H1 (cell line): ENCODE data around the gene LPCAT1. TPM values are rescaled to one million over a fixed set of nuclear protein-coding genes. Genes with fewer than 3 reads are reported as not detected.

Source experiments
- CTCF ChIA-PET: fragments of 300-600 bp; sonication (Branson Sonifier 250); formaldehyde crosslinking; loops from one replicate; lab custom pipeline; 2021; ENCODE audit not compliant: partially characterized antibody; lab: Charles Lee
- POLR2A ChIA-PET: fragments of 300-600 bp; sonication (Branson Sonifier 250); formaldehyde crosslinking; loops from one replicate; lab custom pipeline; 2021; ENCODE audit warnings: inconsistent platforms; ENCODE audit not compliant: partially characterized antibody; lab: Charles Lee
- DNase-seq, 2 experiments: peaks; one replicate each; pipeline versions ENCODE4 v3.0.0 to v3.0.0-alpha.2; 2010 to 2022; ENCODE audit warnings: low spot score in 2 of 2, low read depth in 1 of 2, mixed read lengths in 1 of 2
- FAIRE-seq: peaks from 2 replicates; lab custom pipeline; 2011; peaks lifted over from hg19 to GRCh38; lab: Jason Lieb, UNC
- H2AFZ ChIP-seq: 2 replicates; pipeline ENCODE4 v1.8.1; 2012; ENCODE audit warnings: low read length, inconsistent platforms
- H2AK5ac ChIP-seq: 2 replicates; pipeline ENCODE4 v1.6.1; 2013; ENCODE audit warnings: low read depth, low read length
- H2BK120ac ChIP-seq: replicated peaks from 2 replicates; pipeline ENCODE3; 2013; ENCODE audit warnings: low read depth, low read length, inconsistent platforms
- H2BK12ac ChIP-seq: 2 replicates; pipeline ENCODE4 v1.6.1; 2013; ENCODE audit warnings: low read depth, low read length
- H2BK15ac ChIP-seq: 2 replicates; pipeline ENCODE4 v1.6.1; 2013; ENCODE audit warnings: low read length
- H2BK20ac ChIP-seq: 2 replicates; pipeline ENCODE4 v1.6.1; 2013; ENCODE audit warnings: low read length
- H2BK5ac ChIP-seq: 2 replicates; pipeline ENCODE4 v1.6.1; 2013; ENCODE audit warnings: low read depth, low read length
- H3K14ac ChIP-seq: 2 replicates; pipeline ENCODE4 v1.6.1; 2013; ENCODE audit warnings: inconsistent platforms; ENCODE audit not compliant: insufficient read length
- H3K18ac ChIP-seq: 2 replicates; pipeline ENCODE4 v1.6.1; 2013; ENCODE audit warnings: low read length; ENCODE audit errors: extremely low read depth
- H3K23ac ChIP-seq: 2 replicates; pipeline ENCODE4 v1.6.1; 2013; ENCODE audit warnings: inconsistent platforms; ENCODE audit not compliant: insufficient read length
- H3K23me2 ChIP-seq: 2 replicates; pipeline ENCODE4 v1.6.1; 2013; ENCODE audit warnings: low read depth, low read length
- H3K27ac ChIP-seq: 2 replicates; pipeline ENCODE4 v1.6.1; 2011; ENCODE audit warnings: low read depth, low read length, inconsistent platforms
- H3K27me3 ChIP-seq, 4 experiments: replicated peaks in 1 of 4; 1 replicate in 1 of 4; 2 replicates in 3 of 4; pipeline versions ENCODE4 v1.6.1 to v1.8.1; 2011 to 2013; ENCODE audit warnings: low read length in 3 of 4, mild to moderate bottlenecking in 3 of 4, inconsistent platforms in 2 of 4, mixed read lengths in 2 of 4, moderate library complexity in 1 of 4; ENCODE audit not compliant: control insufficient read depth in 3 of 4, insufficient read depth in 3 of 4; ENCODE audit errors: extremely low read depth in 1 of 4
- H3K36me3 ChIP-seq, 4 experiments: 2 replicates each; pipeline versions ENCODE4 v1.6.1 to v1.8.1; 2011 to 2013; ENCODE audit warnings: mild to moderate bottlenecking in 4 of 4, low read length in 3 of 4, moderate library complexity in 2 of 4, control low read depth in 1 of 4, inconsistent platforms in 1 of 4; ENCODE audit not compliant: insufficient read depth in 4 of 4, control insufficient read depth in 2 of 4
- H3K4ac ChIP-seq: replicated peaks from 2 replicates; pipeline ENCODE3; 2013; ENCODE audit warnings: low read length, low read depth, mixed read lengths, inconsistent platforms; ENCODE audit not compliant: insufficient read length
- H3K4me1 ChIP-seq, 4 experiments: replicated peaks in 1 of 4; 1 replicate in 1 of 4; 2 replicates in 3 of 4; pipeline versions ENCODE4 v1.6.1 to v1.8.1; 2011 to 2013; ENCODE audit warnings: low read length in 3 of 4, inconsistent platforms in 2 of 4, mixed read lengths in 1 of 4; ENCODE audit not compliant: insufficient read depth in 4 of 4, control insufficient read depth in 3 of 4
- H3K4me2 ChIP-seq, 2 experiments: 2 replicates each; pipeline versions ENCODE4 v1.6.1 to v1.8.1; 2011 to 2013; ENCODE audit warnings: low read depth in 2 of 2, low read length in 2 of 2, control low read depth in 1 of 2, inconsistent platforms in 1 of 2, mild to moderate bottlenecking in 1 of 2; ENCODE audit not compliant: insufficient read depth in 1 of 2
- H3K4me3 ChIP-seq, 4 experiments: fragments of 200-600, 300-600 bp in 1 of 4; sonication (generic), shearing (Covaris generic), sonication (Bioruptor Twin) in 1 of 4; 2 replicates each; pipeline versions ENCODE4 v1.5.1 to v1.8.1; 2011 to 2016; ENCODE audit warnings: low read length in 4 of 4, low read depth in 3 of 4, control low read depth in 2 of 4, inconsistent platforms in 2 of 4, mild to moderate bottlenecking in 2 of 4, mixed read lengths in 1 of 4, moderate library complexity in 1 of 4; ENCODE audit not compliant: insufficient read depth in 2 of 4; ENCODE audit errors: extremely low read depth in 1 of 4
- H3K56ac ChIP-seq: replicated peaks from 2 replicates; pipeline ENCODE3; 2013; ENCODE audit warnings: low read depth, mild to moderate bottlenecking, mixed read lengths, low read length, inconsistent platforms; ENCODE audit not compliant: insufficient read length
- H3K79me1 ChIP-seq: 2 replicates; pipeline ENCODE4 v1.6.1; 2013; ENCODE audit warnings: low read depth, low read length, control low read depth
- H3K79me2 ChIP-seq, 2 experiments: 2 replicates each; pipeline versions ENCODE4 v1.6.1 to v1.8.1; 2012 to 2013; ENCODE audit warnings: low read length in 2 of 2, mild to moderate bottlenecking in 2 of 2, inconsistent platforms in 1 of 2; ENCODE audit not compliant: insufficient read depth in 2 of 2, control insufficient read depth in 1 of 2
- H3K9ac ChIP-seq, 4 experiments: replicated peaks in 1 of 4; 1 replicate in 1 of 4; 2 replicates in 3 of 4; pipeline versions ENCODE4 v1.6.1 to v1.8.1; 2011 to 2013; ENCODE audit warnings: low read depth in 3 of 4, low read length in 3 of 4, control low read depth in 2 of 4, mild to moderate bottlenecking in 2 of 4, moderate library complexity in 2 of 4, inconsistent platforms in 1 of 4; ENCODE audit errors: extremely low read depth in 1 of 4
- H3K9me3 ChIP-seq, 2 experiments: 2 replicates each; pipeline versions ENCODE4 v1.6.1 to v1.8.1; 2012 to 2013; ENCODE audit warnings: mild to moderate bottlenecking in 2 of 2, moderate library complexity in 2 of 2, control low read depth in 1 of 2, inconsistent platforms in 1 of 2, low read depth in 1 of 2, low read length in 1 of 2, mixed read lengths in 1 of 2; ENCODE audit not compliant: insufficient read depth in 2 of 2
- H4K20me1 ChIP-seq, 2 experiments: replicated peaks in 1 of 2; 2 replicates each; pipeline versions ENCODE3 to v1.8.1; 2011 to 2013; ENCODE audit warnings: inconsistent platforms in 2 of 2, low read length in 2 of 2, mild to moderate bottlenecking in 1 of 2; ENCODE audit not compliant: insufficient read depth in 2 of 2, control insufficient read depth in 1 of 2
- H4K5ac ChIP-seq: 2 replicates; pipeline ENCODE4 v1.6.1; 2013; ENCODE audit warnings: low read length, low read depth, mixed read lengths, inconsistent platforms; ENCODE audit not compliant: insufficient read length
- H4K8ac ChIP-seq: 2 replicates; pipeline ENCODE4 v1.8.0; 2013; ENCODE audit warnings: mild to moderate bottlenecking, moderate library complexity, low read length, inconsistent platforms; ENCODE audit not compliant: insufficient read depth; ENCODE audit errors: extremely low read depth
- H4K91ac ChIP-seq: replicated peaks from 2 replicates; pipeline ENCODE3; 2013; ENCODE audit warnings: low read length, mixed read lengths, inconsistent platforms; ENCODE audit not compliant: insufficient read length
- CBX8 ChIP-seq: fragments of 300-800, 300-1000 bp; sonication (generic); IDR thresholded peaks from 2 replicates; pipeline ENCODE4 v1.7.1; 2016; ENCODE audit warnings: low read depth, low read length, borderline replicate concordance
- CEBPB ChIP-seq: IDR thresholded peaks from 2 replicates; pipeline ENCODE4 v1.6.1; 2012; ENCODE audit warnings: low read depth, low read length
- GTF2F1 ChIP-seq: IDR thresholded peaks from 2 replicates; pipeline ENCODE4 v1.6.1; 2012; ENCODE audit warnings: low read depth, low read length, improper control_type of control experiment, borderline replicate concordance
- POLR2AphosphoS5 ChIP-seq: IDR thresholded peaks from 2 replicates; pipeline ENCODE4 v1.6.1; 2011; ENCODE audit warnings: low read depth, low read length
- TAF7 ChIP-seq: optimal IDR thresholded peaks from 2 replicates; pipeline ENCODE3; 2011; ENCODE audit warnings: low read depth, mild to moderate bottlenecking, inconsistent platforms, low read length, moderate library complexity, borderline replicate concordance
- WGBS, 2 experiments: shearing (Covaris generic) in 1 of 2; methylation state at CpG; one replicate each; pipeline versions ENCODE4 v1.1.6 to v1.1.7; 2013 to 2015; ENCODE audit warnings: low lambda C conversion rate in 2 of 2, mixed read lengths in 2 of 2, inconsistent platforms in 1 of 2, low coverage in 1 of 2, missing lambda C conversion rate in 1 of 2; ENCODE audit not compliant: insufficient replicate concordance in 2 of 2, insufficient coverage in 1 of 2, insufficient read length in 1 of 2; ENCODE audit errors: extremely low coverage in 1 of 2, missing lambda C conversion rate in 1 of 2; 5-methylcytosine and 5-hydroxymethylcytosine counted together
- polyA plus RNA-seq, 7 experiments: library from polyadenylated mRNA; depleted of rRNA in 3 of 7; stranded (reverse) in 5 of 7; unstranded in 2 of 7; fragments of >200 nt in 5 of 7; fragments of 200-250 nt in 2 of 7; gene quantifications; 1 replicate in 5 of 7; 2 replicates in 1 of 7; 4 replicates in 1 of 7; pipeline versions ENCODE4 v1.2.1 to v1.2.3, GENCODE V29; 2011 to 2013; ENCODE audit warnings: missing spikeins in 2 of 7, mixed read lengths in 2 of 7
- total RNA-seq: library from RNA; stranded (reverse); fragmentation: NEBNext Ultra II Directional; extraction: Animal tissue kit (Norgen Biotek cat#: 25700); gene quantifications from 2 replicates; pipeline ENCODE4 v1.2.1, GENCODE V29; 2021

The LPCAT1 gene
- total and polyA plus RNA-seq, 2 of the 8 experiments (the other 6 are each of a cell fraction or from before 2014, with no cell fraction given): 107 to 260 TPM

GRCh38 chr5:1511048-1511447 is 12.7 kb downstream of the LPCAT1 start:
- Histone ChIP-seq H2BK20ac (no peak overlapping the region), H2BK12ac (peak overlapping the region; percentile 97; the same call in 1 of the 2 replicates), H3K23ac (no peak overlapping the region), H3K36me3 (peaks cover 6 to 46% (median 14%) of the 10 kb centered on the region in 4 experiments), H3K4me2 (no peak overlapping the region), H2AK5ac (no peak overlapping the region), H3K79me1 (peaks cover 34% of the 10 kb centered on the region), H3K56ac (no peak overlapping the region), H3K4me3 (no peak overlapping the region), H3K27ac (no peak overlapping the region), H4K8ac (peak overlapping the region; percentile 29; the same call in 1 of the 2 replicates), H2BK15ac (no peak overlapping the region), H3K18ac (no peak overlapping the region), H3K4ac (no peak overlapping the region), H3K9me3 (no peaks in the 10 kb centered on the region), H4K20me1 (peaks cover 22 to 57% of the 10 kb centered on the region in 2 experiments), H3K14ac (no peak overlapping the region), H2BK5ac (peak overlapping the region; percentile 100; the same call in 1 of the 2 replicates), H2AFZ (no peak overlapping the region), H3K27me3 (no peaks in the 10 kb centered on the region), H3K23me2 (peaks cover 7% of the 10 kb centered on the region; the same call in 1 of the 2 replicates), H3K9ac (no peak overlapping the region), H4K91ac (no peak overlapping the region), H3K79me2 (peaks cover 54 to 87% of the 10 kb centered on the region in 2 experiments), H3K4me1 (peaks cover 8 to 64% (median 52%) of the 10 kb centered on the region in 4 experiments), H4K5ac (no peak overlapping the region), H2BK120ac (no peak overlapping the region)
- CTCF ChIA-PET: interaction anchor here (1.4 to 4.2 kb wide), 5 partner anchors 9 to 41 kb away, joined by 6 to 34 read pairs (median 15); no protein-coding TSS in a partner anchor
- DNase-seq (peak in 1 of 2 experiments; percentile 41), FAIRE-seq (no peak)
- POLR2A ChIA-PET: interaction anchor here (0.9 to 1.5 kb wide), 3 partner anchors 11 to 42 kb away, joined by 3 read pairs; partner anchors contain the start of gene LPCAT1
- no peak for TF ChIP-seq CBX8
- TF ChIP-seq TAF7: no peak
- TF ChIP-seq CEBPB: no peak
- TF ChIP-seq POLR2AphosphoS5: peak; percentile 18; the same call in 1 of the 2 replicates
- TF ChIP-seq GTF2F1: no peak
- WGBS, 2 experiments: 91% methylated on average over 20 of the region's 20 CpGs; no CpG with 5 or more reads in 1 of the 2 experiments
